ENCODE measurements around the gene MEPCE. TPM values are rescaled to one million over a fixed set of nuclear protein-coding genes. Genes with fewer than 3 reads are reported as not detected.

MEPCE gene
- total and polyA plus RNA-seq, 10 of the 15 experiments (the other 5 are each of a cell fraction or from before 2014, with no cell fraction given) = 8.2 to 48.0 (median 22.1) TPM

GRCh38 chr7:100475549-100475948 is 45.9 kb downstream of the MEPCE start:
- Histone ChIP-seq H3K27me3 (replicated peaks in 1 of 2; ENCODE audit: control insufficient read depth in 2 of 2, insufficient read depth in 2 of 2, low read length in 1 of 2) (no peaks in the 10 kb centered on the region), H3K36me3 (ENCODE audit: control insufficient read depth in 2 of 2, insufficient read depth in 2 of 2, low read length in 1 of 2) (peaks cover 2 to 12% of the 10 kb centered on the region in 2 experiments; a peak in 3 of 4 replicates), H3K9me3 (replicated peaks; ENCODE audit: control insufficient read depth, insufficient read depth, low read length) (no peaks in the 10 kb centered on the region), H3K4me3 (peak overlapping the region; percentile 99), H3K27ac (ENCODE audit: control insufficient read depth, insufficient read depth) (peak overlapping the region; percentile 68), H3K9ac (ENCODE audit: control insufficient read depth, insufficient read depth, low read length) (peak overlapping the region; percentile 83), H3K4me2 (ENCODE audit: control insufficient read depth, insufficient read depth) (peak overlapping the region; percentile 97), H2AFZ (ENCODE audit: control insufficient read depth, low read depth, low read length) (no peak overlapping the region), H3K79me2 (ENCODE audit: control insufficient read depth, insufficient read depth, low read length) (peaks cover 59% of the 10 kb centered on the region), H3K4me1 (ENCODE audit: control insufficient read depth, insufficient read depth, low read length) (peaks cover 28% of the 10 kb centered on the region), H4K20me1 (ENCODE audit: control insufficient read depth, insufficient read depth) (peaks cover 4% of the 10 kb centered on the region; the same call in 1 of the 2 replicates)
- intact Hi-C loops (cut with micrococcal nuclease; ENCODE audit: unreplicated experiment) (loop anchor here (5.0 to 10.0 kb wide), 3 partner anchors 72 to 252 kb away; partner anchors contain the start of gene GIGYF1), in situ Hi-C loops (cut with MboI) (loop anchor here (10.0 kb wide), 1 partner anchor 379 kb away; the partner anchor contains the start of gene SLC12A9)
- 34% methylated on average over 5 of the region's 9 CpGs for WGBS (ENCODE audit: insufficient coverage, insufficient replicate concordance, low lambda C conversion rate, missing lambda C conversion rate)
- SMC1A ChIA-PET (ENCODE audit: uncharacterized antibody, unreplicated experiment) = interaction anchor here (0.9 to 2.7 kb wide), 3 partner anchors 18 to 84 kb away, joined by 4 to 12 read pairs (median 5); no protein-coding TSS in a partner anchor
- FAIRE-seq (no peak), DNase-seq (ENCODE audit: low read depth, low spot score) (no peak), ATAC-seq (no peak)
- CTCF ChIA-PET = interaction anchor here (0.6 to 5.4 kb wide), 10 partner anchors 24 to 216 kb away, joined by 3 to 37 read pairs (median 4); partner anchors contain the start of gene AGFG2
- POLR2A ChIA-PET = interaction anchor here (1.0 to 2.2 kb wide), 8 partner anchors 20 to 111 kb away, joined by 3 to 8 read pairs (median 5); partner anchors contain the start of genes FBXO24, LRCH4 and MEPCE
- RAD21 ChIA-PET (ENCODE audit: unreplicated experiment) = interaction anchor here (0.7 to 1.6 kb wide), 5 partner anchors 40 to 111 kb away, joined by 3 to 8 read pairs (median 3); partner anchors contain the start of genes FBXO24 and LRCH4
- BruUV-seq (replicated peaks) = no TSS peak
- TF ChIP-seq ZNF207 (IDR thresholded peaks at IDR 0.05; ENCODE audit: borderline replicate concordance) = no peak
- no peak for TF ChIP-seq CBX5 (IDR thresholded peaks at IDR 0.05; ENCODE audit: low read depth)
- TF ChIP-seq, protein P1, sequence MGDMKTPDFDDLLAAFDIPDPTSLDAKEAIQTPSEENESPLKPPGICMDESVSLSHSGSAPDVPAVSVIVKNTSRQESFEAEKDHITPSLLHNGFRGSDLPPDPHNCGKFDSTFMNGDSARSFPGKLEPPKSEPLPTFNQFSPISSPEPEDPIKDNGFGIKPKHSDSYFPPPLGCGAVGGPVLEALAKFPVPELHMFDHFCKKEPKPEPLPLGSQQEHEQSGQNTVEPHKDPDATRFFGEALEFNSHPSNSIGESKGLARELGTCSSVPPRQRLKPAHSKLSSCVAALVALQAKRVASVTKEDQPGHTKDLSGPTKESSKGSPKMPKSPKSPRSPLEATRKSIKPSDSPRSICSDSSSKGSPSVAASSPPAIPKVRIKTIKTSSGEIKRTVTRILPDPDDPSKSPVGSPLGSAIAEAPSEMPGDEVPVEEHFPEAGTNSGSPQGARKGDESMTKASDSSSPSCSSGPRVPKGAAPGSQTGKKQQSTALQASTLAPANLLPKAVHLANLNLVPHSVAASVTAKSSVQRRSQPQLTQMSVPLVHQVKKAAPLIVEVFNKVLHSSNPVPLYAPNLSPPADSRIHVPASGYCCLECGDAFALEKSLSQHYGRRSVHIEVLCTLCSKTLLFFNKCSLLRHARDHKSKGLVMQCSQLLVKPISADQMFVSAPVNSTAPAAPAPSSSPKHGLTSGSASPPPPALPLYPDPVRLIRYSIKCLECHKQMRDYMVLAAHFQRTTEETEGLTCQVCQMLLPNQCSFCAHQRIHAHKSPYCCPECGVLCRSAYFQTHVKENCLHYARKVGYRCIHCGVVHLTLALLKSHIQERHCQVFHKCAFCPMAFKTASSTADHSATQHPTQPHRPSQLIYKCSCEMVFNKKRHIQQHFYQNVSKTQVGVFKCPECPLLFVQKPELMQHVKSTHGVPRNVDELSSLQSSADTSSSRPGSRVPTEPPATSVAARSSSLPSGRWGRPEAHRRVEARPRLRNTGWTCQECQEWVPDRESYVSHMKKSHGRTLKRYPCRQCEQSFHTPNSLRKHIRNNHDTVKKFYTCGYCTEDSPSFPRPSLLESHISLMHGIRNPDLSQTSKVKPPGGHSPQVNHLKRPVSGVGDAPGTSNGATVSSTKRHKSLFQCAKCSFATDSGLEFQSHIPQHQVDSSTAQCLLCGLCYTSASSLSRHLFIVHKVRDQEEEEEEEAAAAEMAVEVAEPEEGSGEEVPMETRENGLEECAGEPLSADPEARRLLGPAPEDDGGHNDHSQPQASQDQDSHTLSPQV (IDR thresholded peaks at IDR 0.05) = no peak
- TF ChIP-seq FOXM1 (IDR thresholded peaks at IDR 0.05; ENCODE audit: low read depth, low read length) = no peak
- peak; percentile 3; the same call in 1 of the 2 replicates for TF ChIP-seq SPI1 (IDR thresholded peaks at IDR 0.05; ENCODE audit: borderline replicate concordance, insufficient read depth, low read depth, low read length)
- TF ChIP-seq WRNIP1 (IDR thresholded peaks at IDR 0.05; ENCODE audit: borderline replicate concordance, low read depth, low read length) = no peak
- TF ChIP-seq, protein P2, sequence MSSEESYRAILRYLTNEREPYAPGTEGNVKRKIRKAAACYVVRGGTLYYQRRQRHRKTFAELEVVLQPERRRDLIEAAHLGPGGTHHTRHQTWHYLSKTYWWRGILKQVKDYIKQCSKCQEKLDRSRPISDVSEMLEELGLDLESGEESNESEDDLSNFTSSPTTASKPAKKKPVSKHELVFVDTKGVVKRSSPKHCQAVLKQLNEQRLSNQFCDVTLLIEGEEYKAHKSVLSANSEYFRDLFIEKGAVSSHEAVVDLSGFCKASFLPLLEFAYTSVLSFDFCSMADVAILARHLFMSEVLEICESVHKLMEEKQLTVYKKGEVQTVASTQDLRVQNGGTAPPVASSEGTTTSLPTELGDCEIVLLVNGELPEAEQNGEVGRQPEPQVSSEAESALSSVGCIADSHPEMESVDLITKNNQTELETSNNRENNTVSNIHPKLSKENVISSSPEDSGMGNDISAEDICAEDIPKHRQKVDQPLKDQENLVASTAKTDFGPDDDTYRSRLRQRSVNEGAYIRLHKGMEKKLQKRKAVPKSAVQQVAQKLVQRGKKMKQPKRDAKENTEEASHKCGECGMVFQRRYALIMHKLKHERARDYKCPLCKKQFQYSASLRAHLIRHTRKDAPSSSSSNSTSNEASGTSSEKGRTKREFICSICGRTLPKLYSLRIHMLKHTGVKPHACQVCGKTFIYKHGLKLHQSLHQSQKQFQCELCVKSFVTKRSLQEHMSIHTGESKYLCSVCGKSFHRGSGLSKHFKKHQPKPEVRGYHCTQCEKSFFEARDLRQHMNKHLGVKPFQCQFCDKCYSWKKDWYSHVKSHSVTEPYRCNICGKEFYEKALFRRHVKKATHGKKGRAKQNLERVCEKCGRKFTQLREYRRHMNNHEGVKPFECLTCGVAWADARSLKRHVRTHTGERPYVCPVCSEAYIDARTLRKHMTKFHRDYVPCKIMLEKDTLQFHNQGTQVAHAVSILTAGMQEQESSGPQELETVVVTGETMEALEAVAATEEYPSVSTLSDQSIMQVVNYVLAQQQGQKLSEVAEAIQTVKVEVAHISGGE (CRISPR knock-in tag; IDR thresholded peaks at IDR 0.05) = no peak
- TF ChIP-seq MEF2B (IDR thresholded peaks at IDR 0.05; ENCODE audit: partially characterized antibody, poor library complexity, severe bottlenecking) = no peak
- TF ChIP-seq PRDM15 (CRISPR knock-in tag; IDR thresholded peaks at IDR 0.05) = no peak
- 0 out of 2 replicates have a peak, but pooled peaks have one; percentile 73 for TF ChIP-seq HDGF (IDR thresholded peaks at IDR 0.05)

All from GM12878 (cell line).